ENCODE results near the gene CRYBA1.

- TF ChIP-seq CTCF (IDR thresholded peaks at IDR 0.05; ENCODE audit: low read length) (no peak), EZH2 (optimal IDR thresholded peaks at IDR 0.05; ENCODE audit: low read depth, low read length) (no peak)
These were observed 13.4 kb upstream of the CRYBA1 start for GRCh38 chr17:29233301-29233700.
